MCF 10A (cell line): ENCODE results near the gene DCDC2. TPM values are rescaled to one million over a fixed set of nuclear protein-coding genes. Genes with fewer than 3 reads are reported as not detected.
"Not testable (repeated sequence)": the region's sequence is repeated elsewhere in the genome, so short reads cannot be mapped to it uniquely, and the experiment has no call there.

Experiments
- BruUV-seq: library from RNA; stranded (reverse); fragments of 400-500 nt; replicated peaks from 2 replicates; lab custom pipeline; 2021; lab: Mats Ljungman, UMichigan
- CTCF ChIA-PET: fragments of 300-600 bp; sonication (Branson Sonifier 250); formaldehyde crosslinking; extraction: SDS; loops from one replicate; lab custom pipeline; 2021; ENCODE audit warnings: antibody characterized with exemption, inconsistent platforms; lab: Yijun Ruan, JAX
- POLR2A ChIA-PET: fragments of 300-600, 350-650 bp; sonication (Branson Sonifier 250); formaldehyde crosslinking; extraction: SDS; loops from one replicate; lab custom pipeline; 2020; ENCODE audit warnings: antibody characterized with exemption, inconsistent platforms; lab: Yijun Ruan, JAX
- DNase-seq: peaks from one replicate; pipeline ENCODE4 v3.0.0-alpha.2; 2018; ENCODE audit not compliant: unreplicated experiment
- H3K27ac Mint-ChIP-seq: one replicate; pipeline ENCODE4 v1.8.0; 2022; ENCODE audit warnings: mild to moderate bottlenecking, low read depth, mixed read lengths; ENCODE audit not compliant: unreplicated experiment
- H3K27me3 Mint-ChIP-seq: one replicate; pipeline ENCODE4 v1.8.0; 2022; ENCODE audit warnings: mixed read lengths; ENCODE audit not compliant: insufficient read depth, unreplicated experiment
- H3K36me3 Mint-ChIP-seq: one replicate; pipeline ENCODE4 v1.8.0; 2022; ENCODE audit warnings: mild to moderate bottlenecking, moderate library complexity, mixed read lengths; ENCODE audit not compliant: insufficient read depth, unreplicated experiment
- H3K4me1 Mint-ChIP-seq: one replicate; pipeline ENCODE4 v1.8.0; 2022; ENCODE audit warnings: mixed read lengths; ENCODE audit not compliant: insufficient read depth, unreplicated experiment
- H3K4me3 Mint-ChIP-seq: one replicate; pipeline ENCODE4 v1.8.0; 2022; ENCODE audit warnings: mild to moderate bottlenecking, moderate library complexity, mixed read lengths; ENCODE audit not compliant: unreplicated experiment
- H3K9me3 Mint-ChIP-seq: one replicate; pipeline ENCODE4 v1.8.0; 2022; ENCODE audit warnings: mixed read lengths; ENCODE audit not compliant: unreplicated experiment
- CTCF ChIP-seq: fragments of 200-600 bp; IDR thresholded peaks from one replicate; pipeline ENCODE4 v1.8.0; 2022; ENCODE audit warnings: antibody characterized with exemption, mild to moderate bottlenecking; ENCODE audit not compliant: unreplicated experiment
- intact Hi-C: fragments of 100-400 bp; cut with micrococcal nuclease; formaldehyde crosslinking; loops from 2 replicates; pipeline ENCODE4 v1.14.1; 2022
- total RNA-seq: library from RNA; stranded (reverse); gene quantifications from 2 replicates; pipeline ENCODE4 v1.2.3, GENCODE V29; 2022

Gene DCDC2
- total RNA-seq, 1 experiment from 2014 or later = not detected

GRCh38 chr6:24382891-24383494 lies 25.1 kb upstream of the DCDC2 start:
- H3K4me1 Mint-ChIP-seq, H3K4me3 Mint-ChIP-seq, DNase-seq, H3K27ac Mint-ChIP-seq, POLR2A ChIA-PET, H3K27me3 Mint-ChIP-seq, H3K36me3 Mint-ChIP-seq, H3K9me3 Mint-ChIP-seq, CTCF ChIA-PET, BruUV-seq: not testable (repeated sequence)
- intact Hi-C loops = loop anchor here (10.0 kb wide), 1 partner anchor 318 kb away; no protein-coding TSS in a partner anchor

- H3K27me3 Mint-ChIP-seq = no peaks in the 10 kb centered on the region
- intact Hi-C loops = loop anchor here (10.0 kb wide), 1 partner anchor 317 kb away; no protein-coding TSS in a partner anchor
- ChIA-PET CTCF (interaction anchor here (2.2 kb wide), 1 partner anchor 99 kb away, joined by 8 read pairs; no protein-coding TSS in a partner anchor), POLR2A (no interaction called here)
- H3K4me3 Mint-ChIP-seq = no peak overlapping the region
- no TSS peak for BruUV-seq
- TF ChIP-seq CTCF = no peak
- no peaks in the 10 kb centered on the region for H3K9me3 Mint-ChIP-seq
- no peaks in the 10 kb centered on the region for H3K36me3 Mint-ChIP-seq
- DNase-seq = no peak
- H3K4me1 Mint-ChIP-seq = no peaks in the 10 kb centered on the region
- no peak overlapping the region for H3K27ac Mint-ChIP-seq
These were observed 24.3 kb upstream of the DCDC2 start for GRCh38 chr6:24382220-24382540.

GRCh38 chr6:24381476-24382219 lies 23.8 kb upstream of the DCDC2 start:
- no peak for TF ChIP-seq CTCF
- Mint-ChIP-seq H3K9me3 (no peaks in the 10 kb centered on the region), H3K27me3 (no peaks in the 10 kb centered on the region), H3K4me3 (no peak overlapping the region), H3K27ac (no peak overlapping the region), H3K4me1 (no peaks in the 10 kb centered on the region), H3K36me3 (no peaks in the 10 kb centered on the region)
- intact Hi-C loops = loop anchor here (10.0 kb wide), 1 partner anchor 317 kb away; no protein-coding TSS in a partner anchor
- ChIA-PET CTCF (interaction anchor here (2.2 kb wide), 1 partner anchor 98 kb away, joined by 8 read pairs; no protein-coding TSS in a partner anchor), POLR2A (no interaction called here)
- no TSS peak for BruUV-seq
- no peak for DNase-seq

- no peak overlapping the region for H3K4me3 Mint-ChIP-seq
These were observed 20.7 kb upstream of the DCDC2 start for GRCh38 chr6:24378473-24379097.

More at GRCh38 chr6:24378473-24379097, 20.7 kb upstream of the DCDC2 start:
- POLR2A ChIA-PET = no interaction called here
- CTCF ChIA-PET = interaction anchor here (0.6 to 1.7 kb wide), 2 partner anchors 11 to 981 kb away, joined by 3 to 9 read pairs; no protein-coding TSS in a partner anchor
- TF ChIP-seq CTCF = no peak
- H3K36me3 Mint-ChIP-seq = no peaks in the 10 kb centered on the region
- no TSS peak for BruUV-seq
- H3K27me3 Mint-ChIP-seq = no peaks in the 10 kb centered on the region
- no peaks in the 10 kb centered on the region for H3K4me1 Mint-ChIP-seq
- H3K27ac Mint-ChIP-seq = no peak overlapping the region
- H3K9me3 Mint-ChIP-seq = no peaks in the 10 kb centered on the region
- intact Hi-C loops = no loop called here
- no peak for DNase-seq
